Uterus (tissue), 2 donors: ENCODE measurements around the gene IL17D.

Experiments used
- CTCF ChIP-seq, 4 experiments: fragments of 200-600 bp in 2 of 4; fragments of 450-650 bp in 2 of 4; sonication (generic) in 2 of 4; IDR thresholded peaks; one replicate each; pipeline ENCODE4 v1.5.1; 2016 to 2019; ENCODE audit warnings: antibody characterized with exemption in 4 of 4, mild to moderate bottlenecking in 2 of 4, moderate library complexity in 1 of 4
- POLR2A ChIP-seq, 2 donors: fragments of 450-650 bp; IDR thresholded peaks; one replicate each; pipeline ENCODE4 v1.6.1; 2016; ENCODE audit warnings: antibody characterized with exemption in 2 of 2, mild to moderate bottlenecking in 1 of 2, moderate library complexity in 1 of 2

DNA sequence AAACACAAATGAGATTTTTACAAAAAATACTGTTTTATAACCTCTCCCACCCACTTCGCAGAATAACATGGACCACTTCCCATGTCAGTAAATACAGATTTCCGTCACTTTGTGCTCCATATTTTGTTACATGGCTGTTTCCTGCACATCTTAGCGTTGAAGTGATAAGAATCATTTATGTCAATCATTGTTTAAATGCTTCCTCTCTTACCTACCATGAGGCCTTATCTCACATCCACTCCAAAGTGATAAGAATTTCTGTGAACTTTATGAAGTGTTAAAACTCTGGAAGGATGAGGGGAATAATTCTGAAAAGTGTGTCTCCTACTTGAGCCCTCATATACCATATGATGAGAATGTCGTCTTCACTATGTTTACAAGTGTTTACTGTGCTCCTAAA is 36.6 kb upstream of the IL17D start:
- TF ChIP-seq CTCF (IDR thresholded peaks at IDR 0.05) = no peak
- TF ChIP-seq POLR2A (IDR thresholded peaks at IDR 0.05) = no peak
